HL-60 (cell line): Measurements from ENCODE around the gene ASS1.

Experiments used
- DNase-seq, 2 experiments: peaks; one replicate each; pipeline ENCODE4 v3.0.0-alpha.2; 2010 to 2020; ENCODE audit warnings: low read depth in 1 of 2, low spot score in 1 of 2
- H3K27ac ChIP-seq: fragments of 250-450 bp; sonication (Bioruptor Pico); replicated peaks from 2 replicates; pipeline ENCODE4 v1.5.1; 2020; ENCODE audit warnings: mild to moderate bottlenecking, moderate library complexity
- H3K27me3 ChIP-seq: fragments of 250-450 bp; sonication (Bioruptor Pico); 2 replicates; pipeline ENCODE4 v1.5.1; 2021; ENCODE audit warnings: mild to moderate bottlenecking, moderate library complexity; ENCODE audit not compliant: insufficient read depth, poor library complexity, severe bottlenecking
- H3K4me3 ChIP-seq: replicated peaks from 2 replicates; pipeline ENCODE4 v1.5.1; 2011; ENCODE audit warnings: mild to moderate bottlenecking, control low read depth, low read length; ENCODE audit not compliant: insufficient read depth
- GABPA ChIP-seq: IDR thresholded peaks from 2 replicates; pipeline ENCODE4 v1.6.1; 2012; ENCODE audit warnings: low read depth
- POLR2AphosphoS5 ChIP-seq: IDR thresholded peaks from 2 replicates; pipeline ENCODE4 v1.6.1; 2012; ENCODE audit warnings: low read depth
- REST ChIP-seq: IDR thresholded peaks from 2 replicates; pipeline ENCODE4 v1.6.1; 2012; ENCODE audit warnings: low read depth; ENCODE audit not compliant: insufficient replicate concordance
- SPI1 ChIP-seq: IDR thresholded peaks from 2 replicates; pipeline ENCODE4 v1.6.1; 2012; ENCODE audit warnings: low read depth, mild to moderate bottlenecking, borderline replicate concordance
- TF ChIP-seq, protein P1 (sequence below): IDR thresholded peaks from one replicate; pipeline ENCODE4 v1.5.1; 2011; ENCODE audit warnings: low read length, control low read depth, inconsistent platforms; ENCODE audit not compliant: insufficient read depth

The ASS1 gene

DNA sequence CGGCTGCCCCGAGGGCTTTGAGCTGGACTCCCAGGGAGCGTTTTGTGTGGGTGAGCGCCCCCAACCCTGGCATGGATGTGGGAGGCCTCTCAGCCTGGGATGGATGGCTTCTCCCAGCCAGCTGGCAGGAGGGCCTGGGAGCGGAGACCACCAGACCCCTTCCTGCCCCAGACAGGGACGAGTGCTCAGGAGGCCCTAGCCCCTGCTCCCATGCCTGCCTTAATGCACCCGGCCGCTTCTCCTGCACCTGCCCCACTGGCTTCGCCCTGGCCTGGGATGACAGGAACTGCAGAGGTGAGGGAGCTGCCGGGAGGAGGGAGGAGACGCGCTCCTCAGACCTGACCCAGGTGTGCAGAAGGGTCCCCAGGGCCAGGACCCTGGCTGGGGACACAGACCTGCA, 17.4 kb upstream of the ASS1 start:
- no peak for DNase-seq
- TF ChIP-seq REST (no peak), POLR2AphosphoS5 (no peak)
- no peak overlapping the region for H3K4me3 ChIP-seq
- H3K27me3 ChIP-seq, result no peaks in the 10 kb centered on the region
- no peak overlapping the region for H3K27ac ChIP-seq

GRCh38 chr9:130428086-130428665, 16.6 kb upstream of the ASS1 start:
- peaks cover 3% of the 10 kb centered on the region for H3K27me3 ChIP-seq
- DNase-seq, result no peak
- no peak overlapping the region for H3K27ac ChIP-seq
- H3K4me3 ChIP-seq, result no peak overlapping the region
- TF ChIP-seq POLR2AphosphoS5 (no peak), REST (no peak), SPI1 (no peak), GABPA (no peak)
- TF ChIP-seq, protein P1, sequence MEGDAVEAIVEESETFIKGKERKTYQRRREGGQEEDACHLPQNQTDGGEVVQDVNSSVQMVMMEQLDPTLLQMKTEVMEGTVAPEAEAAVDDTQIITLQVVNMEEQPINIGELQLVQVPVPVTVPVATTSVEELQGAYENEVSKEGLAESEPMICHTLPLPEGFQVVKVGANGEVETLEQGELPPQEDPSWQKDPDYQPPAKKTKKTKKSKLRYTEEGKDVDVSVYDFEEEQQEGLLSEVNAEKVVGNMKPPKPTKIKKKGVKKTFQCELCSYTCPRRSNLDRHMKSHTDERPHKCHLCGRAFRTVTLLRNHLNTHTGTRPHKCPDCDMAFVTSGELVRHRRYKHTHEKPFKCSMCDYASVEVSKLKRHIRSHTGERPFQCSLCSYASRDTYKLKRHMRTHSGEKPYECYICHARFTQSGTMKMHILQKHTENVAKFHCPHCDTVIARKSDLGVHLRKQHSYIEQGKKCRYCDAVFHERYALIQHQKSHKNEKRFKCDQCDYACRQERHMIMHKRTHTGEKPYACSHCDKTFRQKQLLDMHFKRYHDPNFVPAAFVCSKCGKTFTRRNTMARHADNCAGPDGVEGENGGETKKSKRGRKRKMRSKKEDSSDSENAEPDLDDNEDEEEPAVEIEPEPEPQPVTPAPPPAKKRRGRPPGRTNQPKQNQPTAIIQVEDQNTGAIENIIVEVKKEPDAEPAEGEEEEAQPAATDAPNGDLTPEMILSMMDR, result no peak

- Histone ChIP-seq H3K27me3 (peaks cover 10% of the 10 kb centered on the region), H3K27ac (no peak overlapping the region), H3K4me3 (no peak overlapping the region)
- no peak for DNase-seq
- TF ChIP-seq SPI1 (no peak), POLR2AphosphoS5 (no peak)
- TF ChIP-seq, protein P1, result no peak
These were observed 15.4 kb upstream of the ASS1 start for GRCh38 chr9:130429381-130429780.

DNA sequence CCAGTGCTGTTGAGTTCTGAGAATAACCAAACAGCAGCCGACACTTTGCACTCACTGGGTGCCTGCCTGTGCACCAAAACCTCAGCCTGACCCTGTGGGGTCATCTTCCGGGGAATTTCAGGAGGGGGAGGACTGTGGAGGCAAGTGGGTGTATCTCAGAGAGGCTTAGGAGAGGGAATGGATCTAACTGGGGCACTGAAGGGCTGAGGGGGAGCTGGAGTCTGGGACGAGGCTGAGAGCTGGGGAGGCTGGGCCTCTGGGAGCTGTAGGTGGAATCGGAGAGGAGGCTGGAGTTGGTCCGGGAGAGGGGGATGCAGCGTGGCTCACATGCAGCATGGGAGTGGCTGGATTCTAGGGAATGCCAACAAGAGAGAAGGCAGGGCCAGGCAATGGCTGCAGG, 14.9 kb upstream of the ASS1 start:
- Histone ChIP-seq H3K27me3 (peaks cover 12% of the 10 kb centered on the region), H3K27ac (no peak overlapping the region), H3K4me3 (no peak overlapping the region)
- TF ChIP-seq GABPA (no peak), SPI1 (no peak), REST (no peak), POLR2AphosphoS5 (no peak)
- TF ChIP-seq, protein P1, result no peak
- DNase-seq, result no peak
